Neural progenitor cell (in vitro differentiated cells): ENCODE data around the gene SKOR1.

Experiments used
- EZH2 ChIP-seq: fragments of 200-600 bp; sonication (generic); IDR thresholded peaks from 2 replicates; pipeline ENCODE4 v1.6.1; 2017; ENCODE audit warnings: antibody characterized with exemption, mild to moderate bottlenecking, moderate library complexity
- TF ChIP-seq, protein P1 (sequence below): fragments of 200-600 bp; sonication (generic); IDR thresholded peaks from 2 replicates; pipeline ENCODE4 v1.5.1; 2017; ENCODE audit warnings: antibody characterized with exemption, mild to moderate bottlenecking

DNA sequence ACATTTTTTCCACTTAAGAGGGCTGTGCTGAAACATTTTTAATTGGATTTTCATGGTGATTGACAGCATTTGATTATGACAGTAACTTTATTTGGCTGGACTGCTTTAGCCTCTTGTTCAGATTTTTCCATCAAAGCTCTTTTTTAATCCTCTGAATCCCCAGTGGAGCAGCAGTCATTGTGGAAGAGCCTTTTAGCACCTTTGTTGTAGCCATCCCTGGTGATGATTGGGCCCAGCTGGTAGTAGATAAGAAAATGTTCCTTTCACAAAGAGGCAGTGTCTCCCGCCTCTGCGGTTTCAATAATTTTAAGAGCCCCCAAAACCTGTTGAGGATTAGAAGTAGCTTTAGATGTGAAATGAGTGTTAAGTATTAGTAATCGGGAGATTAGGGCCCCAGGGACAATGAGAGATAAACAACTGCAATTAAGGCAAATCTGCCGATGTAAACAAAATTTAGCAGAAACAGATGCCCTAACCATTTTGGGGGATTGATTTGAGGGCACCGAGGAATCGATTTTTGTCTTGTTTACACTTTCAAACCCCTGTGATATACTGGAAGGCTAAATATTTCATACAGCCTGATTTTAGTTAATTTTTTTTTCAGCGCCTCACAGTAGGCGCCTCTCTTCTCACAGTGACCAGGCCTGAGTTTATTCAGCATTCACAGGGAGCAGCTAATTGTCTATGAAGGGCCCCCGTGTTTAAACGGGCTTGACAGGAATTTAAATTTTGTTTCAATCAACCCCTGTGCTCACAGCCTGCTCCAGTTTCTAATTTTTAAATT, 43.2 kb upstream of the SKOR1 start:
- TF ChIP-seq, protein P1, sequence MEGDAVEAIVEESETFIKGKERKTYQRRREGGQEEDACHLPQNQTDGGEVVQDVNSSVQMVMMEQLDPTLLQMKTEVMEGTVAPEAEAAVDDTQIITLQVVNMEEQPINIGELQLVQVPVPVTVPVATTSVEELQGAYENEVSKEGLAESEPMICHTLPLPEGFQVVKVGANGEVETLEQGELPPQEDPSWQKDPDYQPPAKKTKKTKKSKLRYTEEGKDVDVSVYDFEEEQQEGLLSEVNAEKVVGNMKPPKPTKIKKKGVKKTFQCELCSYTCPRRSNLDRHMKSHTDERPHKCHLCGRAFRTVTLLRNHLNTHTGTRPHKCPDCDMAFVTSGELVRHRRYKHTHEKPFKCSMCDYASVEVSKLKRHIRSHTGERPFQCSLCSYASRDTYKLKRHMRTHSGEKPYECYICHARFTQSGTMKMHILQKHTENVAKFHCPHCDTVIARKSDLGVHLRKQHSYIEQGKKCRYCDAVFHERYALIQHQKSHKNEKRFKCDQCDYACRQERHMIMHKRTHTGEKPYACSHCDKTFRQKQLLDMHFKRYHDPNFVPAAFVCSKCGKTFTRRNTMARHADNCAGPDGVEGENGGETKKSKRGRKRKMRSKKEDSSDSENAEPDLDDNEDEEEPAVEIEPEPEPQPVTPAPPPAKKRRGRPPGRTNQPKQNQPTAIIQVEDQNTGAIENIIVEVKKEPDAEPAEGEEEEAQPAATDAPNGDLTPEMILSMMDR: no peak
- no peak for TF ChIP-seq EZH2
